Measurements from ENCODE around the gene FUT8.

The FUT8 gene

GRCh38 chr14:65495196-65495595 lies 82.7 kb downstream of the FUT8 start:
- no peak for DNase-seq (ENCODE audit: low spot score)

GRCh38 chr14:65496178-65496993 lies 83.9 kb downstream of the FUT8 start:
- no peak for DNase-seq (ENCODE audit: low spot score)

- no peak for DNase-seq (ENCODE audit: low spot score)
Measured at GRCh38 chr14:65499138-65499537, 86.6 kb downstream of the FUT8 start.

DNA sequence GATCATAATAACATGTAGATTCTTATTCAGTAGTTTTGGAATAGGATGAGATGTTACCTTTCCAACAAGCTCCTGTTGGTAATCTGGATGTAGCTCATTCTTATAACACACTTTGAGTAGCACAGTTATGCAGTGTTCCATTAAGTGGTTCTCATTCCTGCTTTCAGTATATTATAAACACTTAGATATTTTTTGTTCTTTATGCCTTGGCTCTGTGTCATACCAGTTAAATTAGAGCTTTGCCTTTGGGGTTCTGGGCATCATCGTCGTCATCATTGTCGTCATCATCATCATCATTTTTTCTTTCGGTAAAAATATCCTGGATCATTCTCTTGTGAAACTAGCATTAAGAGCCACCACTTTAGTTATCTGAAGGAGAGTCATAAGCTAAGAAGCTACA lies 87.5 kb downstream of the FUT8 start:
- no peak for DNase-seq (ENCODE audit: low spot score)

- DNase-seq (ENCODE audit: low spot score), result no peak
Measured at GRCh38 chr14:65501328-65501727, 88.8 kb downstream of the FUT8 start.

DNA sequence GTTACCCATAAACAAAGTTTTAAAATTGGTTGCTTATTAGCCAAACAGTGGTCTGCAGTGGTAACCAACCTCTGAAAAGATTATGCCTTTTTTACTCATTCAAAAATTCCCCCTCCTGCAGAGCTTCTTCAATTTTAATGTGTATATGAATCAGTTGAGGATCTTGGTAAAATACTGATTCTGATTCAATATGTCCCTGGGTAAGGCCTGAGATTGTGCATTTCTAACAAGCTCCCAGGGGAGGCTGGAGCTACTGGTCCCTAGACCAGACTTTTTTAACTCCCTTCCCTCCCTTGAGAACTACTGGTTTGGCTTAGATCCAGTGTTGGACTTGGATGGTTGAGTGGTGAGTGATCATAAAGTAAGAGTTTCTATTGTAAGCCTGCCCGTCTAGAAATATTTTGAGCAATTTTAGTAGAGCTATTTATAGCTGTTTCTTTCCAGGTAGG lies 90.2 kb downstream of the FUT8 start:
- DNase-seq (ENCODE audit: low spot score), result no peak

GRCh38 chr14:65503771-65504170 lies 91.2 kb downstream of the FUT8 start:
- DNase-seq (ENCODE audit: low spot score), result no peak

DNA sequence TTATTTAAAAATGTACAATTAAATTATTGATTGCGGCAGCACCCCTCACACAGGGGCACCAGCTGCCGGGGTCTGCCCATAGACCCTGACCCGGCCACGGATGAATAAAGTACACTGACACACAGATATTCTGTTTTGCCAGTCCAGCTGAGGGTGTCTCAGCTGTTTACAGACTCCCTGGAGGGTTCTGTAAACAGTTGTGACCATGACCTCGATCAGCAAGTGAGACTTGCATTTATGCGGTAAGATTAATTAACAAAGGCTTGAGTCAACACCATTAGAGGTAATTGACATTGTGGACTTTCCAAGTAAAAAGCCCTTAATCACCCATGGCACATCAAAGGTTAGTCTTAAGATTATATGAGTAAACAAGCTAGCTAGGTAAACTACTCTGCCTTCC lies 94.3 kb downstream of the FUT8 start:
- no peak for DNase-seq (ENCODE audit: low spot score)

GRCh38 chr14:65509842-65510241 lies 97.3 kb downstream of the FUT8 start:
- DNase-seq (ENCODE audit: low spot score), result no peak

GRCh38 chr14:65513671-65514070 lies 101.1 kb downstream of the FUT8 start:
- no peak for DNase-seq (ENCODE audit: low spot score)

DNA sequence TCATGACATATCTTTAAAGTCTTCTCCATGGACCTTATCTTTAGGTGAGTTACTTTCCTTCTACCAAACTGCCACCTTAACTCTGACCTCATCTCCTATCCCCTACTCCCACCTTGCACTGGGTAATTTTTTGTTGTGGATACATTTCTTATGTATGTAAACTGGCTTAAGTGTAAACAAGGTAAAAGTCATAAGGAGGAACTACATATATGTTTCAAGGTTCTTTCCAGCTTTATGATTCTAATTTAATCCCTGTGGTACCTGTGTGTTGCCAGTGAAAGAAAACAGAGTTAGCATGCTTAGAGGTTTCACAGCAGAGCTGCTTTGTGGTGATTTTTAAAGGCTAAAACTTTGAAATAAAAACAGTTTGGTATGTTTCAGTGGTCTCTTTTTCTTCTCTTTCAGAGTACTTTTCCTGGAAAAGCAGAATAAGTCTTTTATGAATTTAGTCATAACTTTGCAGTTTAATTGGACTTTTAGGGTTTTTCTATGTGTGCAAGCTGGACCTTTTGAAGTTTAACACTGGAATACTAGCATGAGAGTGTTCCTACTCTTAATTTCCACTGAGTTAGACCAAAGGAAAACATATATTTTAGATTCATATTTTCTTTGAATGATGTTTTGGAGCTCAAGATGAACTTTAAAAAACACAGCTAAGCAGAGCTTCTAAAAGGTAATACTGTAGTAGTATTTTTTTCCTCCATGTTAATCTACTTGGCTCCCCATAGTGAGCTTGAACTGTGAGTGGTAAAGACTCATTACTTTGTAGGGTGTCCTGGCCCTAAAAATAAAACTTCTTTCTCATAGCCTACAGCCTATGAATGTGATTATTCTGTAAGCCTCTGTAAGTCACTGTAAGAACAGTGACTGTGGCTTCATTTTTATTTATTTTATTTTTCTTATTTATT lies 105.4 kb downstream of the FUT8 start:
- no peak for DNase-seq (ENCODE audit: low spot score)

DNA sequence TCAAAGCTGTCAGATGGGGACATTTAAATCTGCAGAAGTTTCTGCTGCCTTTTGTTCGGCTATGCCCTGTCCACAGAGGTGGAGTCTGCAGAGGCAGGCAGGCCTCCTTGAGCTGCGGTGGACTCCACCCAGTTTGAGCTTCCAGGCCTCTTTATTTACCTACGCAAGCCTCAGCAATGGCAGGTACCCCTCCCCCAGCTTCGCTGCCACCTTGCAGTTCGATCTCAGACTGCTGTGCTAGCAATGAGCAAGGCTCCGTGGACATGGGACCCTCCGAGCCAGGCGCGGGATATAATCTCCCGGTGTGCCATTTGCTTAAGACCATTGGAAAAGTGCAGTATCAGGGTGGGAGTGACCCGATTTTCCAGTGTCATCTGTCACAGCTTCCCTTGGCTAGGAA lies 115.5 kb downstream of the FUT8 start:
- no peak for DNase-seq (ENCODE audit: low spot score)

GRCh38 chr14:65531148-65531547 lies 118.6 kb downstream of the FUT8 start:
- no peak for DNase-seq (ENCODE audit: low spot score)

- no peak for DNase-seq (ENCODE audit: low spot score)
Measured at GRCh38 chr14:65533736-65534404, 121.3 kb downstream of the FUT8 start.

GRCh38 chr14:65536781-65537423 lies 124.4 kb downstream of the FUT8 start:
- DNase-seq (ENCODE audit: low spot score), result no peak

GRCh38 chr14:65548878-65549277 lies 136.3 kb downstream of the FUT8 start:
- no peak for DNase-seq (ENCODE audit: low spot score)

- DNase-seq (ENCODE audit: low spot score), result no peak
Measured at GRCh38 chr14:65549429-65549828, 136.9 kb downstream of the FUT8 start.

GRCh38 chr14:65550779-65551643 lies 138.5 kb downstream of the FUT8 start:
- no peak for DNase-seq (ENCODE audit: low spot score)

DNA sequence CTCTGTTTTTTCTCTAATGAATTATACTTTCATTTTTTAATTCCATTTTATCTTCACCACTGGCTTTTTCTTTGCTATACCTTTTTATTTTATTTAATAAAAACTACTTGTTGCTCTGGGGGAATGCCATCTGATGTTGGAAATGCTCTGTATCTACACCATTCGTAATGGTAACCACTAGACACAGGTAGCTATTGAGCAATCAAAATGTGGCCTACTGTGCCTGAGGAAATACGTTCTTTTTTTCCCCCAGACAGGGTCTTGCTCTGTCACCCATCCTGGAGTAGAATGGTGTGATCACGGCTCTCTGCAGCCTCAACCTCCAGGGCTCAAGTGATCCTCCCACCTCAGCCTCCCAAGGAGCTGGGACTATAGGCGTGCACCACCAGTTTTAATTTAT lies 140.2 kb downstream of the FUT8 start:
- no peak for DNase-seq (ENCODE audit: low spot score)

- DNase-seq (ENCODE audit: low spot score), result no peak
Measured at GRCh38 chr14:65554837-65555236, 142.3 kb downstream of the FUT8 start.

DNA sequence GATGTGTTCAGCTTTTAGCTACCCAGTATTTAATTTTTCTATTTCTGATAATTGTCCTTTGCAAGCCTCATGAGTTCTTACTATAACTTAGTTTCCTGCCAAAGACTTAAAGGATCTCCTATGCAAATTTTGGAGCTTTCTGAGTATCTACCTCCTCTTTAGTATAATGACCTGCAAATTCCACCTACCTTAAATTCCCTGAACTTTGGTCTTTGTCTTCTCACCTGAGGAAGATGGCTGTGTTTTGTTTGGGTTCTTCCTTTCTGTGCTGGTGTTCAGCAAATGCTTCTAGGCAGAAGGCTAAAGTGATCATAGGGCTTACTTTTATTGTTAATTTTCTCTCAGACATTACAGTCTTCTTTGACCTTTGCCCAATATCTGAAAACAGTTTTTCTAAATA lies 142.8 kb downstream of the FUT8 start:
- no peak for DNase-seq (ENCODE audit: low spot score)
